ENCODE data around the gene MAP2K6.
"Not testable (repeated sequence)": the region's sequence is repeated elsewhere in the genome, so short reads cannot be mapped to it uniquely, and the experiment has no call there.

MAP2K6 gene

GRCh38 chr17:69460963-69461922 lies 46.7 kb downstream of the MAP2K6 start:
- no peak for DNase-seq

GRCh38 chr17:69461951-69462369 lies 47.5 kb downstream of the MAP2K6 start:
- no peak for DNase-seq

DNA sequence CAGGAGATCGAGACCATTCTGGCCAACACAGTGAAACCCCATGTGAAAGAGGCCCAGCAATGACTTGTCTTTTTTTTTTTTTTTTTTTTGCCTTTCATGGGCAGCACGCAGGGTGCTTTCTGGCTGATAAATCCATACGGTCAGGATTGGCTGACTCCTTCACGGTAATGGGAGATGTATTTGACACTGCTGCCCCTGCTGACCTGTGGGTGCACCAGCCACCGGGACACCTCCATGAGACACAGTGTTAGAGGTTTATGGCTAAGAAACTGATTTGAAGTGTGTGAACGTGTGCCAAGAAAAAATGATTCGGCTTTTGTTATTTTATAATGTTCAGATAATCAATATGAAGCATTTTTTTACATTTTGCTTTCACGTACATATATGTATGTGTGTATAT lies 48.4 kb downstream of the MAP2K6 start:
- DNase-seq: no peak

GRCh38 chr17:69466451-69466850 lies 52.0 kb downstream of the MAP2K6 start:
- no peak for DNase-seq

GRCh38 chr17:69466905-69467667 lies 52.6 kb downstream of the MAP2K6 start:
- DNase-seq: no peak

- DNase-seq: no peak
These were observed 53.7 kb downstream of the MAP2K6 start for GRCh38 chr17:69468207-69468606.

GRCh38 chr17:69470702-69471101 lies 56.2 kb downstream of the MAP2K6 start:
- DNase-seq: no peak

GRCh38 chr17:69471406-69471805 lies 56.9 kb downstream of the MAP2K6 start:
- no peak for DNase-seq

DNA sequence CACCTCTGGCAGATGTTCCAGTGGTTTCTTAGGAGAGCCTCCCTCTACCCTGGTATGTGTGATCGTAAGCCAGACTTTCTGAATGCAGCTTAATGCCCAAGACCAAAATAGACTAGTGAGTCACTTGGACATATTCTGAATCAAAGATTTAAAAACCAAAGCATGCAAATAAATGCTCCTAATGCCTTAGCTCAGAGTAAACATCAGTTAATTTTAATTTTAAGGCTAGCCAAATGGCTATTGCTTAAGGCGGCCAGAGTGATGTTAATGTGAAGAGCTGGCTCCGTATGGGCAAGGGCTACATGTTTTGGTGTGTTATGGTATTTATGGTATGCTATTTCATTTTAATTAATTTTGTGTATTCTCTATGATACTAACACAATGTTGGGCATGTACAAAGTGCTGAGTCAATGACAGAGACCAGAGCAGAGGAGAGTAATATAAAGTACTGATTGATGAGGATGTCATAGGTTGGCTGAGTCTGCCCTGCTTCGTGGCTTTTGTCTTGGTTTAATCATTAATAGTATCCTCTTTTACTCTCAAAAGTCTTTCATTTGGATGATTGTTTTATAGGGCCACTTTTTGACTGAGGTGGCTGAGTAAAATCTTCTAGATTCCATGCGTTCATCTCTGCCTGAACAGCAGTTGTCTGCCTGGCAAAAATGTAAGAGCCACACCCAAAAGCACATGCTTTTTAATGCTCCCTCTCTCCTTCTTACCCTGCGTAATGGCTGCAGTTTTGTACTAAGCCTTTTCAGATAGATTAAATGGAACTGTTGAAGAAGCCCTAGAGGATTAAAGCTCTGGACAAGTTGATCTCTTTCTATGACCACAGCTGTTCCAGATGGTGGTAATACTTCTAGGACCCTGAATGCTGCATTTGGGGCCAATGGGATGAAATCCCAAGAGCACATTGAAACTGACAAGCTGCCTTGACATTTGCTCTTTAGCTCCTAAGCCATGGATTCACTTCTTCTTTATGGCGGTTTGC lies 59.6 kb downstream of the MAP2K6 start:
- DNase-seq: no peak

DNA sequence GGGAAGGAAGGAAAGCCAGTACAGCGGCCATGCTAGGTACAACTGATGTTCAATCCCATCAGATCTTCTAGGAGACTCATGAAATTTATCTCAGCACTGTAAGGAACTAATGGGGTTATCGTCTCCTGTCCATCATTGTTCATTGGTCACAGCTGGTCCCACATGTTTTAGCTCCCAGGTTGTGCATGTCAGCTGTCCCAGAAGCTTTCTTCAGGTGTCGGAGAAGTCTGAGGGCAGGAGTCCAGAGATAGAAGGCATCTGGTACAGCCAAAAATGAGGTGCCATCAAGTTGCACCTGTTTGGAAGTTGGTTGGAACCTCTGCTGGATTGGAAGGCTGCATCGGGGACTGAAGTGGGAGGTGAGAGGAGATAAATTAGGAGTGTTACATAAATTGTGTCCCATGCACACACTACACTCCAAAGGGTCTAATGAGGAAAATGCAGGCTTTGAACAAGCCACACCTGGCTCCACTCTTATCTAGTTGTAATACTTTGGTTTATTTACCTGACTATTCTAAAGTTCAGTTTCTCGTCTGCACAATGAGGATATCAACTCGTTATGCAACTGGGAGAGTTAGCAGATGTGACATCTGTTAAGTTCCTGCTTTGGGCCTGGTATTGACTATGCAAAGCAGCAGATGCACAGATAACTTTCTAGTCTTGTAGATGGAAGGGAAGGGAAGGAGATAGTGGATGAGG lies 62.9 kb downstream of the MAP2K6 start:
- DNase-seq: no peak

DNA sequence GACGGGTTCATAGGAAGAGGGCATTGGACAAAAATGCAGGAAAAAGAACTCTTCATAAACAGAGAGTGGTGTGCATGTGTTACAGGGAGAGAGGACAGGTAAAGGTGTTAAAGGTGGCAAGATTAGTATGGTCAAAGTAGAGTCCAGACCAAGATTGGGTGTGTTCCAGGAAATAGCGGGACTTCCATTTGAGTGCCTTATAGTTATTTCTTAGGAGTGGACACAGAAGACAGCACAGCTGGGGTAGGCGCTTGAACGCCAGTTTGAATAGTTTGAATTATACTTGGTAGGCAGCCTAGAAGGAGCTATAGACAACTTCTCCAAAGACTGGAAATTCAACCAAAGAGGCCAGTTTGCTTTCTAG lies 63.4 kb downstream of the MAP2K6 start:
- DNase-seq: no peak

- no peak for DNase-seq
These were observed 64.4 kb downstream of the MAP2K6 start for GRCh38 chr17:69478916-69479315.

- not testable (repeated sequence) for DNase-seq
These were observed 65.3 kb downstream of the MAP2K6 start for GRCh38 chr17:69479756-69480155.

DNA sequence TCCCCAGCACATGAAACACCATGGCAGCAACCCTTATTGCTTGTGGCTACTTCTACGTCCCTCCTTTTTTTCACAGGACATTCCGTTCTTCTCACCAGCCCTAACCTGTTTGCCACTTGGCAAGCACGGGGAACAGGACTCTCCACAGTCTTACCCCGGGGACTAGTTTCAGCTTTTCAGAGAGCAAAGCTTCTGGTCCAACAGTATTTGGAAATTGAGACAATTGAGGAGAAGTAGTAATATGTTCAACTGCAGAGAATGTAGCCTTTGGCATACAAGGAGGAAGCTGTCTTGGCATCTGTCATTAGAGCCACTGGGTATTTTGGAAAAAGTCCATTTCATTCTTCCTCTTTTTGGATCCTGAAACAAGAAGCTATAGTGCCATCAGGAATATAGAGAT lies 65.7 kb downstream of the MAP2K6 start:
- DNase-seq: no peak

DNA sequence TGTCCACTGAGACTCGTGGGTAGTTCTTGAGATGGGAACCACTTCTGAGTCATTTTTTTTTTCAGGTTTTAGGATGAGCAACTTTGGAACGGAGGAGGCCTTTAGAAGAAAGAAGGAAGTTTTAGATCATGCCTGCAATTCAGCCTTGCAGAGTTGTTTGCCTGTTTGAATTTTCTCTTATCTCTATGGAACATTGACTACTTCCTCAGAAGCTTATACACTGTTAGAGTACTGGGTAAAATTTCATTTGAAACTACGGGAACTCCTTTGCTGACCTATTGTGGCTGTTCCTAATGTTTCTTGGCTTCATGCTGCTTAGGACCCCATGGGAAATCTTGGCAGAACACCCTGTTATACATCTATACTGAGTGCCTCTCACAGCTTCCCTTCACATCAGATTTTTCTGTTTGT lies 70.8 kb downstream of the MAP2K6 start:
- no peak for DNase-seq

DNA sequence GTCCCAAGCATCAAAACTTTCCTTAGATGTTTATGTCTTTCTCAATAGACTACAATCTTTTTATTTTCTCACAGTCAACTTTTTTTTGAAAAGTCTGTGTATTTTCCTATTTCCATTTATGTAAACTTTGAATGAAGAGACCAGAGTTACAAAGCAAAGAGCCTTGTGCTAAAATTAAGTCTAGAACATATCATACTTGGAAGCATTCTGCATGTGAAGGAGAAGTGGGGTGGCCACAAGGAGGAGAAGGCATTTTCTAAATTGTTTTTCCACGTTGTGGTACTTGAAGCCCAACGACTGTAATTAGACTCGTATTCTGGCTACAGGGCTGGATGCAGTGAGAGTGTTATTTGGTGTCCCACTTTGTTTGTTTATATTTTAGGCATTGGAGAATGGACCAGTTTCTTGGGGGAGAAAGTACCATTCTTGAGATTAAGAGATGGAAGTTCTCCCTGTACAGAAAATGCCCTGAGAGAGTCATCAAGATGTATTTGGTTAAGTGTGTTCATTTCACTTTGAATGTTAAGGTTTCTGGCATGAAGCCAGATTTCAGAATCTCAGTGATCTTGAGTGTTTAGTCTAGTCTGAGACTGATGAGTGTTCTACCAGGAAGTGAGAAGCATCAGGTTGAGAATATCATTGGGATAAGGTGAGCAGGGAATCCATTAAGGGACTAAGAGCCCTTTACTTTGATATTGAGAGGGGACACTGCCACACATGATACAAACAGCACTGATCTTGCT lies 71.6 kb downstream of the MAP2K6 start:
- DNase-seq: no peak

DNA sequence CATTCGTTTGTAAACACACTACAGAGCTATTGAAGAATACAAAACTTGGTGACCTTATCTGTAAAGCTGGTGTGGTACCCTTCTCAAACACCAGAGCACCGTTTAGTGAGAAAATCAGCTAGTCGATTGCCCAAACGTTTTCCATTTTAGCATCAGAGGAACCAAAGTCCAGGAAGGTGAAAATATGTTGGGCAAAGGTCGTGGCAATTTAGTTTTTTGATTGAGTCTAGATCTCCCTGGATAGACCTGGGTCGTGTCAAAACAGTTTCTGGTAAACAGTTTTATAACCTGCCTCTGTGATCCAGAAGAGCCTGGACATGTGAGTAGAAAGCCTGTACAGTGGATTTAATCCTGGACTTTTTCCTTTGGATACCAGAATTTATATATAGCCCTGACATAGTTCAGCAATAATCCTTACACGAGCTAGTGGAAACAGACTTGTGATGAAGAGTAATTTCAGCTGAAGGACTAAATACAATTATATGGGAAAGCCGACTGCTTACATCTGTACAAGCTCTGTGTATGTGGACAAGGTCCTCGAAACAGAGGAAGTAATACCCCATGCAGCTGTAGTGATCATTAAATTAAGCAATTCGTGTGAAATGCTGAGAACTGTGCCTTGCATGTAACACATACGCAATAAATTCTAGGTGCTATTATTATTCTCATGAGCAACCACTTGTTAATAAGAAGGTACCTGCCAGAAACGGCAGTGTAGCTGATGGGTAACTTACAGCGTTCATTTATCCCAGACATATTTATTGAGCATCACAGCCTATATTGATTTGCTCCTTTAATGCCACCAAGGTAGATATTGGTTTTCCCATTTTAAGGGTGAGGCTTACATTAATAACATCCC lies 72.5 kb downstream of the MAP2K6 start:
- DNase-seq: no peak

DNA sequence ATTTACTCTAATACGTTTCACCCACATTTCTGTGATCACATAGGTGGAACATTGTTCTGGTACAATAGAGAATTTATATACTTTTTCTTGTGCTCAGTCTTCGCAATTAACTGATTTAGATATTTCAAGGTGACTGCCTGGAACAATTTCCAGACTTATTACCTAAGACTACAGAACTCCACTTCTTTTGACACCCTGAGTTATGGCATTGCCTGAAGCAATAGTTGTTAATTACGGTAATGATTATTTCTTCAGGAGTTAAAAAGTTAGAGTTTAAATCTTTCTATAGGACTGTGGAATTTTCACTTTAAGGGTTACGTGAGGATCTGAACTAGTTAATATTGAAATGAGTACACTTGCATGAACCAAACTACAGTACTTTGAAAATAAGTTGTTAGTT lies 74.8 kb downstream of the MAP2K6 start:
- no peak for DNase-seq

DNA sequence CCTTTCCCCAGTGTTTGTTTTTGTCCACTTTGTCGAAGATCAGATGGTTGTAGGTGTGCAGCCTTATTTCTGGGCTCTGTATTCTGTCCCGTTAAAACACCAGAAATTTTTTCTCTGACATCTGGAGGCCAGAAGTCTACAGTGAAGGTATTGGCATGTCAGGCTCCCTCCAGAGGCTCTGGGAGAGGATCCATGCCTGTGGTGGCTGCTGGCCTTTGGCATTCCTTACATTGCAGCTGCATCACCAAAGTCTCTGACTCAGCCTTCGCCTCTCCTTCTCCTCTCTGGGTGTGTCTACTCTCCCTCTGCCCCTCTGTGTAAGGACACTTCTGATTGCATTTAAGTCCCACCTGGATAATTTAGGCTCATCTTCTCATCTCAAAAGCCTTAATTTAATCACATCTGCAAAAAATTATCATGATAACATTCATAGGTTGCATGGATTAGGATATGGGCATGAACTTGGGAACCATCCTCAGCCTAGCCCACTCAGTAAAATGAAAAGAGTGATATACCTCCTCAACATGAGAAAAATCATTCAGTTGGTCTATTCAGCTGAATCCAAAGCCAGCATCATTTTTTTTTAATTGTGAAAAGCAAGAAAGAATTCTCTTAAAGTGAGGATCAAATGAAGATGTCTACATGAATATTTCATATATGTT lies 78.0 kb downstream of the MAP2K6 start:
- DNase-seq: no peak

- no peak for DNase-seq
These were observed 81.3 kb downstream of the MAP2K6 start for GRCh38 chr17:69495787-69496186.
